Neural cell (in vitro differentiated cells): ENCODE data around the gene SAP30BP. TPM values are rescaled to one million over a fixed set of nuclear protein-coding genes. Genes with fewer than 3 reads are reported as not detected.

ENCODE experiments used
- H2AFZ ChIP-seq: fragments of 200-600, 300-800 bp; sonication (generic), shearing (Covaris generic); 2 replicates; pipeline ENCODE4 v1.6.0; 2014; ENCODE audit warnings: low read depth, mild to moderate bottlenecking, antibody characterized with exemption, low read length, moderate library complexity
- H3F3A ChIP-seq: fragments of 200-600 bp; shearing (Covaris generic); 2 replicates; pipeline ENCODE4 v1.6.1; 2016; ENCODE audit warnings: mild to moderate bottlenecking, moderate library complexity, mixed read lengths, antibody characterized with exemption, low read length; ENCODE audit not compliant: insufficient read depth, poor library complexity, severe bottlenecking
- H3K27ac ChIP-seq: fragments of 200-600, 300-800 bp; sonication (generic), shearing (Covaris generic); 2 replicates; pipeline ENCODE4 v1.5.1; 2014; ENCODE audit warnings: mild to moderate bottlenecking, low read length, moderate library complexity
- H3K27me3 ChIP-seq: fragments of 300-800, 200-600 bp; sonication (generic), shearing (Covaris generic); 2 replicates; pipeline ENCODE4 v1.6.0; 2014; ENCODE audit warnings: mild to moderate bottlenecking, low read depth, low read length, moderate library complexity; ENCODE audit not compliant: insufficient read depth
- H3K36me3 ChIP-seq: fragments of 300-800, 200-600 bp; sonication (generic), shearing (Covaris generic); 2 replicates; pipeline ENCODE4 v1.5.1; 2014; ENCODE audit warnings: mild to moderate bottlenecking, antibody characterized with exemption, low read length, moderate library complexity; ENCODE audit not compliant: insufficient read depth
- H3K4me2 ChIP-seq: fragments of 300-800, 200-600 bp; sonication (generic), shearing (Covaris generic); 2 replicates; pipeline ENCODE4 v1.6.0; 2014; ENCODE audit warnings: mild to moderate bottlenecking, low read length
- H3K4me3 ChIP-seq: fragments of 300-800, 200-600 bp; sonication (generic), shearing (Covaris generic); 2 replicates; pipeline ENCODE4 v1.5.1; 2014; ENCODE audit warnings: mild to moderate bottlenecking, low read length, moderate library complexity
- H3K79me2 ChIP-seq: fragments of 200-600 bp; shearing (Covaris generic); replicated peaks from 2 replicates; pipeline ENCODE4 v1.6.0; 2014; ENCODE audit warnings: mild to moderate bottlenecking, low read length, moderate library complexity; ENCODE audit not compliant: insufficient read depth
- H3K9ac ChIP-seq: fragments of 300-800, 200-600 bp; sonication (generic), shearing (Covaris generic); 2 replicates; pipeline ENCODE4 v1.6.1; 2016; ENCODE audit warnings: mild to moderate bottlenecking, low read length, mixed read lengths
- H3K9me2 ChIP-seq: fragments of 200-600 bp; shearing (Covaris generic); 2 replicates; pipeline ENCODE4 v1.6.1; 2016; ENCODE audit warnings: mild to moderate bottlenecking, low read length, mixed read lengths; ENCODE audit not compliant: insufficient read depth
- H3K9me3 ChIP-seq: fragments of 200-600, 300-800 bp; sonication (generic), shearing (Covaris generic); 2 replicates; pipeline ENCODE4 v1.6.1; 2016; ENCODE audit warnings: mild to moderate bottlenecking, mixed run types, low read length, moderate library complexity, mixed read lengths
- H4K20me1 ChIP-seq: fragments of 200-600 bp; shearing (Covaris generic); 2 replicates; pipeline ENCODE4 v1.6.1; 2016; ENCODE audit warnings: mild to moderate bottlenecking, mixed run types; ENCODE audit not compliant: insufficient read depth
- CTCF ChIP-seq: fragments of 450-650 bp; IDR thresholded peaks from 2 replicates; pipeline ENCODE4 v1.5.1; 2014; ENCODE audit warnings: antibody characterized with exemption, mild to moderate bottlenecking, moderate library complexity; ENCODE audit not compliant: poor library complexity, severe bottlenecking
- EP300 ChIP-seq: fragments of 450-650 bp; conservative IDR thresholded peaks from 2 replicates; pipeline ENCODE4 v1.6.1; 2014; ENCODE audit warnings: antibody characterized with exemption, mild to moderate bottlenecking, moderate library complexity; ENCODE audit not compliant: poor library complexity, severe bottlenecking
- EZH2 ChIP-seq: fragments of 200-600, 300-800 bp; shearing (Covaris generic), sonication (generic); IDR thresholded peaks from 2 replicates; pipeline ENCODE4 v1.6.1; 2014; ENCODE audit warnings: antibody characterized with exemption, low read length, borderline replicate concordance, mild to moderate bottlenecking; ENCODE audit not compliant: insufficient read depth, poor library complexity, severe bottlenecking
- MXI1 ChIP-seq: fragments of 450-650 bp; conservative IDR thresholded peaks from 2 replicates; pipeline ENCODE4 v1.6.1; 2014; ENCODE audit warnings: antibody characterized with exemption, mild to moderate bottlenecking; ENCODE audit not compliant: poor library complexity, severe bottlenecking
- POLR2AphosphoS5 ChIP-seq: IDR thresholded peaks from 2 replicates; pipeline ENCODE4 v1.6.1; 2012
- RAD21 ChIP-seq: fragments of 450-650 bp; conservative IDR thresholded peaks from 2 replicates; pipeline ENCODE4 v1.6.1; 2014; ENCODE audit warnings: antibody characterized with exemption, mild to moderate bottlenecking, moderate library complexity
- REST ChIP-seq: IDR thresholded peaks from 2 replicates; pipeline ENCODE4 v1.6.1; 2012; ENCODE audit warnings: borderline replicate concordance
- SMC3 ChIP-seq: fragments of 450-650 bp; conservative IDR thresholded peaks from 2 replicates; pipeline ENCODE4 v1.6.1; 2014; ENCODE audit warnings: antibody characterized with exemption, mild to moderate bottlenecking, moderate library complexity; ENCODE audit not compliant: poor library complexity
- TAF1 ChIP-seq: IDR thresholded peaks from 2 replicates; pipeline ENCODE4 v1.6.1; 2012; ENCODE audit warnings: low read depth
- polyA plus RNA-seq: library from polyadenylated mRNA; depleted of rRNA; stranded (reverse); fragments of >200 nt; gene quantifications from 2 replicates; pipeline ENCODE4 v1.2.3, GENCODE V29; 2014

SAP30BP gene
- polyA plus RNA-seq, 1 donor from 2014 or later = 156 TPM

GRCh38 chr17:75628425-75628824 lies 38.7 kb upstream of the SAP30BP start:
- Histone ChIP-seq H3K27ac (no peak overlapping the region), H3K9ac (no peak overlapping the region), H3K9me3 (no peaks in the 10 kb centered on the region), H3K36me3 (no peaks in the 10 kb centered on the region), H3K4me3 (no peak overlapping the region), H2AFZ (no peak overlapping the region), H4K20me1 (no peaks in the 10 kb centered on the region), H3K79me2 (no peaks in the 10 kb centered on the region), H3F3A (no peaks in the 10 kb centered on the region), H3K27me3 (no peaks in the 10 kb centered on the region), H3K4me2 (no peak overlapping the region), H3K9me2 (no peaks in the 10 kb centered on the region)
- TF ChIP-seq TAF1 (no peak), CTCF (no peak), EZH2 (no peak), SMC3 (no peak), REST (no peak), POLR2AphosphoS5 (no peak), MXI1 (no peak), EP300 (no peak), RAD21 (no peak)

- Histone ChIP-seq H4K20me1 (no peaks in the 10 kb centered on the region), H3K9me3 (no peaks in the 10 kb centered on the region), H3K79me2 (no peaks in the 10 kb centered on the region), H2AFZ (no peak overlapping the region), H3K27ac (no peak overlapping the region), H3K27me3 (no peaks in the 10 kb centered on the region), H3K4me3 (no peak overlapping the region), H3K9me2 (no peaks in the 10 kb centered on the region), H3K4me2 (no peak overlapping the region), H3F3A (no peaks in the 10 kb centered on the region), H3K36me3 (no peaks in the 10 kb centered on the region), H3K9ac (no peak overlapping the region)
- TF ChIP-seq REST (no peak), MXI1 (no peak), TAF1 (no peak), CTCF (no peak), POLR2AphosphoS5 (no peak), EP300 (no peak), EZH2 (no peak), RAD21 (no peak), SMC3 (no peak)
Measured at GRCh38 chr17:75629157-75629556, 38.0 kb upstream of the SAP30BP start.
